ENCODE measurements around the gene KIFC3. TPM values are rescaled to one million over a fixed set of nuclear protein-coding genes. Genes with fewer than 3 reads are reported as not detected.
A peak's percentile ranks its signal among the peaks of the same experiment; 100 is the strongest.

The KIFC3 gene
- total and polyA plus RNA-seq, 2 of the 13 experiments (the other 11 are each of a cell fraction or from before 2014, with no cell fraction given) = 42.1 to 45.3 TPM

DNA sequence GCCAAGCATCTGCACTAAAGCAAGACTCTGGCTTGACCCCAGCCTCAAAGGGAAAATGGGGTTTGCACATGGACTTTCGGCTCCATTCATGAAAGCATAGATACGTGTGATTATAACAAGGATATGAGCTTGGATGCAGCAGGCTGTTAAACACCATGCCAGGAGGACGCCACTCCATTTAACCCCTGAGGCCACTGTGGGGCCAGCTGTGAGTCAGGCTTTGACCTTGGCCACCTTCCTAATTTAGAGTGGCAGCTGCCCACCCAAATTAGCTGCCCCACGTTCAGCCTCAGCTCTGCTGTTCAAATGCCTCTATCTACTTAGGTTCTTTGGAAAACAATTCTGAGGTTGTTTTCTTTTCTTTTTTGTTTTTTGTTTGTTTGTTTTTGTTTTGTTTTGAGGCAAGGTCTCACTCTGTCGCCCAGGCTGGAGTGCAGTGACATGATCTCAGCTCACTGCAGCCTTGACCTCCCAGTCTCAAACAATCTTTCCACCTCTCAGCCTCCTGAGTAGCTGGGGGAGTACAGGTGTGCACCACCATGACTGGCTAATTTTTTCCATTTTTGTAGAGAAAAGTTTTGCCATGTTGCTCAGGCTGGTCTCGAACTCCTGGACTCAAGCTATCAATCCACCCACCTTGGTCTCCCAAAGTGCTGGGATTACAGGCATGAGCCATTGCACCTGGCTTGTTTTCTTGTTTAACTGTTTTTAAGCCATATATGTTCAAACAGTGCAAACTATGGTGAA lies 23.2 kb upstream of the KIFC3 start (continued):
- no peak for TF ChIP-seq EZH2 (conservative IDR thresholded peaks at IDR 0.05; ENCODE audit: low read depth, low read length)
- TF ChIP-seq ZNF605 (CRISPR knock-in tag; IDR thresholded peaks at IDR 0.05) = no peak
- TF ChIP-seq, protein P1, sequence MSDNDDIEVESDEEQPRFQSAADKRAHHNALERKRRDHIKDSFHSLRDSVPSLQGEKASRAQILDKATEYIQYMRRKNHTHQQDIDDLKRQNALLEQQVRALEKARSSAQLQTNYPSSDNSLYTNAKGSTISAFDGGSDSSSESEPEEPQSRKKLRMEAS (IDR thresholded peaks at IDR 0.05) = no peak
- TF ChIP-seq MEF2D (CRISPR knock-in tag; IDR thresholded peaks at IDR 0.05) = 0 out of 2 replicates have a peak, but pooled peaks have one; percentile 31

DNA sequence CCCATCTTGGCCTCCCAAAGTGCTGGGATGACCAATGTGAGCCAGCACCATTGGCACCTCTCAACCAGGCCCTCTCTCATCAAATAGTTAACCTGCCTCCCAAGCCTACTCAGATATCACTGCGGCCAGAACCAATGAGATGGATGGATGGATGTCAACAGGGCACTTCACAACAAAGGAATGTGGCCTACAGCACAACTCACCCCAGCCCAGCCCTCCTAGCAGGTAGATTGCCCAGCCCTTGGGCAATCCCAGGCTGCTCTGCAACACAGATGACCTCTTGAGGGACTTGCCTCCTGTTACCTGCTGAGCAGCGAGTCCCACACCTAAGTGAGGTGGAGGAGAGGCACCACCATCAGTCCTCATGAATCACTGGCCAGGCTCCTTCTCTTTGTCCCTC lies 22.6 kb upstream of the KIFC3 start:
- DNase-seq (ENCODE audit: low spot score) (peak; percentile 73), FAIRE-seq (no peak)
- TF ChIP-seq BRCA1 (CRISPR knock-in tag; IDR thresholded peaks at IDR 0.05) (no peak), SOX13 (IDR thresholded peaks at IDR 0.05) (no peak), SOX13 (CRISPR knock-in tag; conservative IDR thresholded peaks at IDR 0.05 in 1 of 2, IDR thresholded peaks at IDR 0.05 in 1 of 2) (peak in 1 of 2 experiments; percentile 6; a peak in 1 of 4 replicates), KLF15 (CRISPR knock-in tag; IDR thresholded peaks at IDR 0.05; ENCODE audit: borderline replicate concordance) (no peak), HNF4G (IDR thresholded peaks at IDR 0.05; ENCODE audit: borderline replicate concordance, low read depth, low read length) (no peak), HNF4G (CRISPR knock-in tag; IDR thresholded peaks at IDR 0.05; ENCODE audit: borderline replicate concordance, low read depth) (no peak), ZNF263 (CRISPR knock-in tag; IDR thresholded peaks at IDR 0.05) (no peak), ATF7-NPFF (CRISPR knock-in tag; IDR thresholded peaks at IDR 0.05; ENCODE audit: low read depth) (no peak), RELA (CRISPR knock-in tag; IDR thresholded peaks at IDR 0.05) (no peak), ZNF484 (CRISPR knock-in tag; IDR thresholded peaks at IDR 0.05; ENCODE audit: borderline replicate concordance, low read depth) (no peak), TBP (CRISPR knock-in tag; IDR thresholded peaks at IDR 0.05) (no peak), FOXA1 (IDR thresholded peaks at IDR 0.05) (no peak), FOXA1 (CRISPR knock-in tag; IDR thresholded peaks at IDR 0.05) (peak; percentile 62; the same call in 1 of the 2 replicates)
- TF ChIP-seq, protein P2, sequence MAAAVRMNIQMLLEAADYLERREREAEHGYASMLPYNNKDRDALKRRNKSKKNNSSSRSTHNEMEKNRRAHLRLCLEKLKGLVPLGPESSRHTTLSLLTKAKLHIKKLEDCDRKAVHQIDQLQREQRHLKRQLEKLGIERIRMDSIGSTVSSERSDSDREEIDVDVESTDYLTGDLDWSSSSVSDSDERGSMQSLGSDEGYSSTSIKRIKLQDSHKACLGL (CRISPR knock-in tag; IDR thresholded peaks at IDR 0.05) = peak; percentile 39; the same call in 1 of the 2 replicates
- TF ChIP-seq, protein P3, sequence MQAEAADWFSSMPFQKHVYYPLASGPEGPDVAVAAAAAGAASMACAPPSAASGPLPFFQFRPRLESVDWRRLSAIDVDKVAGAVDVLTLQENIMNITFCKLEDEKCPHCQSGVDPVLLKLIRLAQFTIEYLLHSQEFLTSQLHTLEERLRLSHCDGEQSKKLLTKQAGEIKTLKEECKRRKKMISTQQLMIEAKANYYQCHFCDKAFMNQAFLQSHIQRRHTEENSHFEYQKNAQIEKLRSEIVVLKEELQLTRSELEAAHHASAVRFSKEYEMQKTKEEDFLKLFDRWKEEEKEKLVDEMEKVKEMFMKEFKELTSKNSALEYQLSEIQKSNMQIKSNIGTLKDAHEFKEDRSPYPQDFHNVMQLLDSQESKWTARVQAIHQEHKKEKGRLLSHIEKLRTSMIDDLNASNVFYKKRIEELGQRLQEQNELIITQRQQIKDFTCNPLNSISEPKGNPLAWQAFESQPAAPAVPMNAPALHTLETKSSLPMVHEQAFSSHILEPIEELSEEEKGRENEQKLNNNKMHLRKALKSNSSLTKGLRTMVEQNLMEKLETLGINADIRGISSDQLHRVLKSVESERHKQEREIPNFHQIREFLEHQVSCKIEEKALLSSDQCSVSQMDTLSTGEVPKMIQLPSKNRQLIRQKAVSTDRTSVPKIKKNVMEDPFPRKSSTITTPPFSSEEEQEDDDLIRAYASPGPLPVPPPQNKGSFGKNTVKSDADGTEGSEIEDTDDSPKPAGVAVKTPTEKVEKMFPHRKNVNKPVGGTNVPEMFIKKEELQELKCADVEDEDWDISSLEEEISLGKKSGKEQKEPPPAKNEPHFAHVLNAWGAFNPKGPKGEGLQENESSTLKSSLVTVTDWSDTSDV (CRISPR knock-in tag; IDR thresholded peaks at IDR 0.05) = no peak

More for the DNA sequence above, 22.6 kb upstream of the KIFC3 start:
- intact Hi-C loops (cut with micrococcal nuclease; ENCODE audit: unreplicated experiment) = no loop called here
- H2AFZ ChIP-seq (ENCODE audit: low read length) = no peak overlapping the region
- H3K27ac ChIP-seq (ENCODE audit: extremely low read length, insufficient read depth, low read length) = no peak overlapping the region
- 48% methylated on average over 2 of the region's 2 CpGs for WGBS (ENCODE audit: low lambda C conversion rate)
- peaks cover 85% of the 10 kb centered on the region for H3K4me1 ChIP-seq (ENCODE audit: insufficient read depth, low read length)
- H3K79me2 ChIP-seq (ENCODE audit: insufficient read depth, low read length) = no peaks in the 10 kb centered on the region
- H3K4me3 ChIP-seq (replicated peaks in 1 of 3; ENCODE audit: insufficient read depth in 1 of 3, low read depth in 2 of 3, low read length in 3 of 3) = no peak overlapping the region
- no peaks in the 10 kb centered on the region for H4K20me1 ChIP-seq (ENCODE audit: insufficient read depth, low read length)
- peak; percentile 1; the same call in 2 of the 3 replicates for ATAC-seq
- 0 out of 2 replicates have a peak overlapping the region, but pooled peaks have one; percentile 3 for H3K9ac ChIP-seq (ENCODE audit: insufficient read depth, low read depth, low read length)
- H3K36me3 ChIP-seq (replicated peaks in 1 of 2; ENCODE audit: control insufficient read depth in 1 of 2, insufficient read depth in 2 of 2, low read length in 2 of 2) = no peaks in the 10 kb centered on the region
- ChIA-PET POLR2A (no interaction called here), CTCF (ENCODE audit: low intra/inter-chr PET ratio, low total read pairs) (no interaction called here)
- in situ Hi-C loops (cut with HindIII; ENCODE audit: extremely low pct_ligation_motif_present, low pct_unique_long_range_greater_than_20kb) = no loop called here
- H3K27me3 ChIP-seq (ENCODE audit: control insufficient read depth in 1 of 2, insufficient read depth in 2 of 2, low read length in 2 of 2) = no peaks in the 10 kb centered on the region
- BruUV-seq (replicated peaks) = no TSS peak
- H3K9me3 ChIP-seq (ENCODE audit: low read length) = no peaks in the 10 kb centered on the region
- peak overlapping the region; percentile 22 for H3K4me2 ChIP-seq (ENCODE audit: low read depth, low read length)

Measured in HepG2 (cell line).